Gastroesophageal sphincter (tissue), 4 donors: ENCODE data around the gene FGF18. TPM values are rescaled to one million over a fixed set of nuclear protein-coding genes. Genes with fewer than 3 reads are reported as not detected.

Experiments
- ATAC-seq: fragments of 150-250 bp; one replicate; pipeline ENCODE4 v1.9.1; 2016; ENCODE audit warnings: mild to moderate bottlenecking, moderate library complexity
- H3K27ac ChIP-seq, 4 donors: fragments of 200-600 bp; sonication (generic) in 3 of 4; 1 replicate in 3 of 4; 2 replicates in 1 of 4; pipeline ENCODE4 v1.5.1; 2016 to 2019
- H3K27me3 ChIP-seq: fragments of 200-600 bp; sonication (generic); one replicate; pipeline ENCODE4 v1.5.1; 2019
- H3K36me3 ChIP-seq, 2 donors: fragments of 200-600 bp; sonication (generic); one replicate each; pipeline ENCODE4 v1.5.1; 2019; ENCODE audit warnings: control low read depth in 1 of 2
- H3K4me1 ChIP-seq, 3 donors: fragments of 200-600 bp; sonication (generic); 1 replicate in 2 of 3; 2 replicates in 1 of 3; pipeline ENCODE4 v1.5.1; 2016 to 2019; ENCODE audit warnings: control low read depth in 2 of 3
- H3K4me3 ChIP-seq, 2 donors: fragments of 200-600 bp; sonication (generic); one replicate each; pipeline ENCODE4 v1.5.1; 2019; ENCODE audit warnings: mild to moderate bottlenecking in 1 of 2, moderate library complexity in 1 of 2
- H3K9me3 ChIP-seq, 3 donors: fragments of 200-600 bp; sonication (generic); one replicate each; pipeline ENCODE4 v1.5.1; 2017 to 2019; ENCODE audit warnings: control low read depth in 2 of 3
- EP300 ChIP-seq: sonication (generic); formaldehyde crosslinking; IDR thresholded peaks from one replicate; pipeline ENCODE4 v1.6.1; 2017; ENCODE audit warnings: antibody characterized with exemption, mild to moderate bottlenecking
- POLR2A ChIP-seq, 2 donors: fragments of 450-650 bp; IDR thresholded peaks; one replicate each; pipeline ENCODE4 v1.6.1; 2017; ENCODE audit warnings: antibody characterized with exemption in 2 of 2, mild to moderate bottlenecking in 2 of 2, moderate library complexity in 1 of 2
- POLR2AphosphoS5 ChIP-seq: sonication (generic); formaldehyde crosslinking; IDR thresholded peaks from one replicate; pipeline ENCODE4 v1.6.1; 2017; ENCODE audit warnings: antibody characterized with exemption
- WGBS, 2 donors: methylation state at CpG; one replicate each; pipeline ENCODE4 v1.1.5; 2018; ENCODE audit warnings: low coverage in 1 of 2; 5-methylcytosine and 5-hydroxymethylcytosine counted together
- total RNA-seq, 4 donors: library from RNA; depleted of rRNA; stranded (reverse); fragments of >200 nt; gene quantifications; one replicate each; pipeline ENCODE4 v1.1.0, GENCODE V29; 2016
- TF ChIP-seq, protein P1 (sequence below), 4 experiments: fragments of 200-600 bp in 2 of 4; fragments of 450-650 bp in 2 of 4; sonication (generic) in 1 of 4; IDR thresholded peaks; one replicate each; pipeline ENCODE4 v1.5.1; 2017 to 2019; ENCODE audit warnings: antibody characterized with exemption in 4 of 4, mild to moderate bottlenecking in 2 of 4, moderate library complexity in 2 of 4

Gene FGF18
- total RNA-seq, 4 donors from 2014 or later = 1.8 to 2.1 TPM; not detected in 2

DNA sequence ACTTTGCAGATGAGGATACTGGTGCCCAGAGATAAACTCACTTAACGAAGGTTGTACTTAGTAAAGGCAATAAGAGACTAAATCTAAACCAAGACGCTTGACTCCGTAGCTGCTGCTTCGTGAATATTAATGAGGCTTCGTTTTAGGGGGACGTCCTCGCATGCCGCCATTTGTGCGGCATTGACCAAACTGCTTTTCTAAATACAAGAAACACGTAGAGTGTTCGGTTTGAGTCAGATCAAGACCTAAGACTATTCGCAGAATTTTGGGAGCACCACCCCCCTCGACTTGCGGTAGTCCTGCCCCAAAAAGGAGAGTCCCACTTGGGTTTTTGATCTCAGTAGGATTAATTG, 30.7 kb upstream of the FGF18 start:
- Histone ChIP-seq H3K4me3 (peak overlapping the region; percentile 94 to 98), H3K4me1 (peaks cover 0 to 53% (median 0%) of the 10 kb centered on the region in 3 donors), H3K27me3 (no peaks in the 10 kb centered on the region), H3K36me3 (peaks cover 0 to 28% of the 10 kb centered on the region in 2 donors), H3K9me3 (no peaks in the 10 kb centered on the region), H3K27ac (peak overlapping the region in 3 of 4 donors; percentile 89 to 95 (median 93))
- 4 to 10% methylated on average over 12 to 14 of the region's 14 CpGs for WGBS, 2 donors
- TF ChIP-seq EP300 = no peak
- TF ChIP-seq POLR2A (IDR thresholded peaks at IDR 0.05) = no peak
- TF ChIP-seq POLR2AphosphoS5 = no peak
- TF ChIP-seq, protein P1, sequence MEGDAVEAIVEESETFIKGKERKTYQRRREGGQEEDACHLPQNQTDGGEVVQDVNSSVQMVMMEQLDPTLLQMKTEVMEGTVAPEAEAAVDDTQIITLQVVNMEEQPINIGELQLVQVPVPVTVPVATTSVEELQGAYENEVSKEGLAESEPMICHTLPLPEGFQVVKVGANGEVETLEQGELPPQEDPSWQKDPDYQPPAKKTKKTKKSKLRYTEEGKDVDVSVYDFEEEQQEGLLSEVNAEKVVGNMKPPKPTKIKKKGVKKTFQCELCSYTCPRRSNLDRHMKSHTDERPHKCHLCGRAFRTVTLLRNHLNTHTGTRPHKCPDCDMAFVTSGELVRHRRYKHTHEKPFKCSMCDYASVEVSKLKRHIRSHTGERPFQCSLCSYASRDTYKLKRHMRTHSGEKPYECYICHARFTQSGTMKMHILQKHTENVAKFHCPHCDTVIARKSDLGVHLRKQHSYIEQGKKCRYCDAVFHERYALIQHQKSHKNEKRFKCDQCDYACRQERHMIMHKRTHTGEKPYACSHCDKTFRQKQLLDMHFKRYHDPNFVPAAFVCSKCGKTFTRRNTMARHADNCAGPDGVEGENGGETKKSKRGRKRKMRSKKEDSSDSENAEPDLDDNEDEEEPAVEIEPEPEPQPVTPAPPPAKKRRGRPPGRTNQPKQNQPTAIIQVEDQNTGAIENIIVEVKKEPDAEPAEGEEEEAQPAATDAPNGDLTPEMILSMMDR (IDR thresholded peaks at IDR 0.05) = no peak
- ATAC-seq = no peak

GRCh38 chr5:171390883-171391677, 28.4 kb upstream of the FGF18 start:
- TF ChIP-seq POLR2A (IDR thresholded peaks at IDR 0.05) (no peak), POLR2AphosphoS5 (no peak), EP300 (no peak)
- TF ChIP-seq, protein P1 (IDR thresholded peaks at IDR 0.05) = no peak
- no peaks in the 10 kb centered on the region for H3K27me3 ChIP-seq
- peaks cover 0 to 53% (median 0%) of the 10 kb centered on the region in 3 donors for H3K4me1 ChIP-seq
- no peak overlapping the region for H3K27ac ChIP-seq
- 58 to 60% methylated on average over 4 to 8 of the region's 8 CpGs for WGBS, 2 donors
- no peak overlapping the region for H3K4me3 ChIP-seq
- no peak for ATAC-seq
- peaks cover 0 to 51% of the 10 kb centered on the region in 2 donors for H3K36me3 ChIP-seq
- no peaks in the 10 kb centered on the region for H3K9me3 ChIP-seq

DNA sequence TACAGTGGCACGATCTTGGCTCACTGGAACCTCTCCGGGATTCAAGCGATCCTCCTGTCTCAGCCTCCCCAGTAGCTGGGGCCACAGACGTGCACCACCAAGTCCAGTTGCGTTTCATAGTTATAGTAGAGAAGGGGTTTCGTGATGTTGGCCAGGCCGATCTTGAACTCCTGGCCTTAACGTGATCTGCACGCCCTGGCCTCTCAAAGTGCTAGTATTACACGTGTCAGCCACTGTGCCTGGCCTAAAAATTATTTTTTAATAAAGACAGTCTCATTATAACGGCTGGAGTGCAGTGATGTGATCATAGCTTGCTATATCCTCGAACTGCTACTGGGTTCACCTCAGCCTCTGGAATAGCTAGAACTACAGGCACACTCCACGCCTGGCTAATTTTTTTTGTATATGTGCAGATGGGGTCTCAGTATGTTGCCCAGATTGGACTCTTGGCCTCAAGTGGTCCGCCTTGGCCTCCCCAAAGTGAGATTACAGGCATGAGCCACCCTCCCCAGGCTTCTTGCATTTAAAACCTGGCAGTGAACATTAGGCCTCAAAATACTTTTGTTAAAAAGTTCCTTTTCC, 27.4 kb upstream of the FGF18 start:
- Histone ChIP-seq H3K27ac (no peak overlapping the region), H3K36me3 (peaks cover 0 to 61% of the 10 kb centered on the region in 2 donors), H3K4me3 (no peak overlapping the region), H3K4me1 (peaks cover 0 to 52% (median 0%) of the 10 kb centered on the region in 3 donors), H3K9me3 (no peaks in the 10 kb centered on the region), H3K27me3 (no peaks in the 10 kb centered on the region)
- TF ChIP-seq POLR2AphosphoS5 (no peak), POLR2A (IDR thresholded peaks at IDR 0.05) (no peak), EP300 (no peak)
- TF ChIP-seq, protein P1 (IDR thresholded peaks at IDR 0.05) = no peak
- ATAC-seq = no peak
- WGBS, 2 donors = 72 to 86% methylated on average over 9 to 11 of the region's 14 CpGs

DNA sequence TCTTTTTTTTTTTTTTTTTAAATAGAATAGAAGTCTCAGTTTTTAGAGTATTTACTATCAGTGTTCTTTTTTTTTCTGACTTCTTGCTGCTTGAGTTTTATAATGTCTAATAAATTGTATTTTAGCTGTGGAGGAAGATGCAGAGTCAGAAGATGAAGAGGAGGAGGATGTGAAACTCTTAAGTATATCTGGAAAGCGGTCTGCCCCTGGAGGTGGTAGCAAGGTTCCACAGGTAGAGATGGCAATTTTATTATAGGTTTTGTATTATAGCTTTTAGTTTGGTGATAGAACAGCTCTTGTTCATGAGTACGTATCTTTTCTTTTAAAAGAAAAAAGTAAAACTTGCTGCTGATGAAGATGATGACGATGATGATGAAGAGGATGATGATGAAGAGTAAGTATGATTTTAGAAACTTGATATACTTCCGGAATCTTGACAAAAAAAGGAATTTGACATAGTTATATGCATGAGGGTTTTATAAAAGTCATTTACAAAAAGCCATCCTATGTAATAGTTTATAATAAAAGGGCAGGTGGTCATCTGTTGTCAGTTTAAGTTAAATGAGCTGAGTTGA, 26.8 kb upstream of the FGF18 start:
- WGBS, 2 donors = 86% methylated on average over 4 of the region's 4 CpGs
- peaks cover 0 to 58% (median 0%) of the 10 kb centered on the region in 3 donors for H3K4me1 ChIP-seq

More for the DNA sequence above, 26.8 kb upstream of the FGF18 start:
- Histone ChIP-seq H3K27ac (no peak overlapping the region), H3K27me3 (no peaks in the 10 kb centered on the region), H3K4me3 (no peak overlapping the region), H3K9me3 (no peaks in the 10 kb centered on the region), H3K36me3 (peaks cover 0 to 66% of the 10 kb centered on the region in 2 donors)
- TF ChIP-seq, protein P1 (IDR thresholded peaks at IDR 0.05) = no peak
- TF ChIP-seq POLR2A (IDR thresholded peaks at IDR 0.05) (no peak), POLR2AphosphoS5 (no peak), EP300 (no peak)
- no peak for ATAC-seq
